Stromal cell of bone marrow (primary cell): ENCODE data around the gene ZNF600.
"Not testable (repeated sequence)": the region's sequence is repeated elsewhere in the genome, so short reads cannot be mapped to it uniquely, and the experiment has no call there.

ENCODE experiments used
- DNase-seq: peaks from one replicate; pipeline ENCODE4 v3.0.0-alpha.2; 2012; ENCODE audit warnings: low read depth

Gene ZNF600

GRCh38 chr19:52741951-52742485 lies 44.6 kb downstream of the ZNF600 start:
- DNase-seq, result no peak

- DNase-seq, result not testable (repeated sequence)
Measured at GRCh38 chr19:52741371-52741770, 45.2 kb downstream of the ZNF600 start.

- DNase-seq, result no peak
Measured at GRCh38 chr19:52739576-52739975, 47.0 kb downstream of the ZNF600 start.

GRCh38 chr19:52735734-52736133 lies 50.9 kb downstream of the ZNF600 start:
- peak; percentile 2 for DNase-seq

GRCh38 chr19:52734893-52735661 lies 51.5 kb downstream of the ZNF600 start, which contains the start of gene ZNF611:
Gene ZNF611, minus strand, starts transcription at chr19:52735044. Its CDS starts 19,150 bp downstream, at chr19:52715894.
- peak; percentile 89 for DNase-seq

- peak; percentile 2 for DNase-seq
Measured at GRCh38 chr19:52734331-52734892, 52.2 kb downstream of the ZNF600 start.

- DNase-seq, result not testable (repeated sequence)
Measured at GRCh38 chr19:52726051-52726450, 60.5 kb downstream of the ZNF600 start.

- DNase-seq, result no peak
Measured at GRCh38 chr19:52725528-52725961, 61.0 kb downstream of the ZNF600 start.

GRCh38 chr19:52724701-52725514 lies 61.7 kb downstream of the ZNF600 start:
- no peak for DNase-seq

GRCh38 chr19:52723907-52724598 lies 62.5 kb downstream of the ZNF600 start:
- DNase-seq, result not testable (repeated sequence)

GRCh38 chr19:52722062-52723003 lies 64.3 kb downstream of the ZNF600 start:
- peak; percentile 56 for DNase-seq

- not testable (repeated sequence) for DNase-seq
Measured at GRCh38 chr19:52720541-52720940, 66.0 kb downstream of the ZNF600 start.

GRCh38 chr19:52716522-52716921 lies 70.1 kb downstream of the ZNF600 start:
- DNase-seq, result no peak

GRCh38 chr19:52715902-52716301 lies 70.7 kb downstream of the ZNF600 start:
- not testable (repeated sequence) for DNase-seq

- not testable (repeated sequence) for DNase-seq
Measured at GRCh38 chr19:52715330-52715729, 71.3 kb downstream of the ZNF600 start.
